ENCODE data around the gene SHCBP1L. TPM values are rescaled to one million over a fixed set of nuclear protein-coding genes. Genes with fewer than 3 reads are reported as not detected.

The SHCBP1L gene
- total RNA-seq, 4 donors from 2014 or later = 0.11 TPM; not detected in 3

DNA sequence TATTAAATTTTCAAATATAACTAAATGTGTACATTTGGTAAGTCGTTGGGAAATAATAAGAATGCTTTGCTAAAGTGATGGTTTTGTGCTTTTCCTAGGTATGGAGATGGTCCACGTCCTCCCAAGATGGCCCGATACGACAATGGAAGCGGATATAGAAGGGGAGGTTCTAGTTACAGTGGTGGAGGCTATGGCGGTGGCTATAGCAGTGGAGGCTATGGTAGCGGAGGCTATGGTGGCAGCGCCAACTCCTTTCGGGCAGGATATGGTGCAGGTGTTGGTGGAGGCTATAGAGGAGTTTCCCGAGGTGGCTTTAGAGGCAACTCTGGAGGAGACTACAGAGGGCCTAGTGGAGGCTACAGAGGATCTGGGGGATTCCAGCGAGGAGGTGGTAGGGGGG, 66.0 kb downstream of the SHCBP1L start:
- WGBS = 98% methylated on average over 11 of the region's 11 CpGs
- H3K36me3 ChIP-seq = peaks cover 55 to 76% (median 70%) of the 10 kb centered on the region in 4 donors
- intact Hi-C loops (cut with DNase I) = no loop called here
- H3K4me1 ChIP-seq = peaks cover 0 to 20% (median 12%) of the 10 kb centered on the region in 4 donors
- no peaks in the 10 kb centered on the region for H3K27me3 ChIP-seq
- H3K27ac ChIP-seq (replicated peaks in 1 of 4) = no peak overlapping the region
- no peak for DNase-seq (ENCODE audit: extremely low spot score)
- H3K4me3 ChIP-seq = no peak overlapping the region
- H3K9me3 ChIP-seq = no peaks in the 10 kb centered on the region
- TF ChIP-seq, protein P1, sequence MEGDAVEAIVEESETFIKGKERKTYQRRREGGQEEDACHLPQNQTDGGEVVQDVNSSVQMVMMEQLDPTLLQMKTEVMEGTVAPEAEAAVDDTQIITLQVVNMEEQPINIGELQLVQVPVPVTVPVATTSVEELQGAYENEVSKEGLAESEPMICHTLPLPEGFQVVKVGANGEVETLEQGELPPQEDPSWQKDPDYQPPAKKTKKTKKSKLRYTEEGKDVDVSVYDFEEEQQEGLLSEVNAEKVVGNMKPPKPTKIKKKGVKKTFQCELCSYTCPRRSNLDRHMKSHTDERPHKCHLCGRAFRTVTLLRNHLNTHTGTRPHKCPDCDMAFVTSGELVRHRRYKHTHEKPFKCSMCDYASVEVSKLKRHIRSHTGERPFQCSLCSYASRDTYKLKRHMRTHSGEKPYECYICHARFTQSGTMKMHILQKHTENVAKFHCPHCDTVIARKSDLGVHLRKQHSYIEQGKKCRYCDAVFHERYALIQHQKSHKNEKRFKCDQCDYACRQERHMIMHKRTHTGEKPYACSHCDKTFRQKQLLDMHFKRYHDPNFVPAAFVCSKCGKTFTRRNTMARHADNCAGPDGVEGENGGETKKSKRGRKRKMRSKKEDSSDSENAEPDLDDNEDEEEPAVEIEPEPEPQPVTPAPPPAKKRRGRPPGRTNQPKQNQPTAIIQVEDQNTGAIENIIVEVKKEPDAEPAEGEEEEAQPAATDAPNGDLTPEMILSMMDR (IDR thresholded peaks at IDR 0.05) = no peak
- TF ChIP-seq POLR2A (IDR thresholded peaks at IDR 0.05; ENCODE audit: low read depth) (no peak), POLR2AphosphoS5 (IDR thresholded peaks at IDR 0.05) (no peak), EP300 (IDR thresholded peaks at IDR 0.05) (no peak)

DNA sequence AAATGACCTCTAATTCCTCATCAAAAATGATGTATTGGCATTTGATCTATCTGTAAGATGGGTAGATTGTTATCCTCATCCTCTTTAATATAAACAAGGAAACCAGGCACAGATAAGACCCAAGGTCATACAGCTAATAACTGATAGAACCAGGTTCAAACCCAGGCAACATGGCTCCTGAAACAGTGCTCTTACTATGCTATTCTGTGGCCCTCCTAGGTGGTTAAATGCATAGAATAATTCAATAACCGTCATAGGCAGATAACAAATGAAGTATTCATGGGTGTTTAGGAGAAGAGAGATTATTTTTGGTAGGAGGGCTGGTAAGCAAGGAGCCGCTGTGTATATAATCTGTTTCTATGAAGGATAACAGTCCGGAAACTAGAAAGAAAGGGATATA, 67.4 kb downstream of the SHCBP1L start:
- TF ChIP-seq, protein P1 (IDR thresholded peaks at IDR 0.05) = no peak
- TF ChIP-seq POLR2AphosphoS5 (IDR thresholded peaks at IDR 0.05) (no peak), EP300 (IDR thresholded peaks at IDR 0.05) (no peak), POLR2A (IDR thresholded peaks at IDR 0.05; ENCODE audit: low read depth) (no peak)
- Histone ChIP-seq H3K27ac (replicated peaks in 1 of 4) (no peak overlapping the region), H3K9me3 (no peaks in the 10 kb centered on the region), H3K4me1 (peaks cover 0 to 20% (median 12%) of the 10 kb centered on the region in 4 donors), H3K27me3 (no peaks in the 10 kb centered on the region), H3K4me3 (no peak overlapping the region), H3K36me3 (peaks cover 69 to 89% (median 84%) of the 10 kb centered on the region in 4 donors)
- DNase-seq (ENCODE audit: extremely low spot score) = no peak
- intact Hi-C loops (cut with DNase I) = no loop called here
- 96% methylated on average over 3 of the region's 3 CpGs for WGBS

DNA sequence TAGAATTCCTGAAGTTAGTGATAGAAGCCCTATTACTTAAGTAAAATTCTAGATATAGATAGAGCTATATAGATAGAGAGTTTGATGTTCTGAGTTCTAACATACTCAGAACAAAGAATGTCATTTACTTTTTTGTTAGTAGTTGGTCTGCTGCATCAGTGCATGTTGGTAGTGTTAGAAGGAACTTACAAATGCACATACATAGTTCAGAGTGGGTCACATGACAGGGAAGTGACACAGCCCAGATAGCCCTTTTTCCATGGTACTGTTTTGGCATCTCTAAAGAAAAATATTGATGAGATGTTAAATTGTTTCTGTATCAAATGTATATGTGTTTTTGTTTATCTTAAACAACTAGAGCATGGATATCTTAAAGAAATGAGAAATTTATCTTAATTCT, 68.1 kb downstream of the SHCBP1L start:
- DNase-seq (ENCODE audit: extremely low spot score) = no peak
- Histone ChIP-seq H3K27me3 (no peaks in the 10 kb centered on the region), H3K27ac (replicated peaks in 1 of 4) (no peak overlapping the region), H3K4me1 (peaks cover 0 to 19% (median 12%) of the 10 kb centered on the region in 4 donors), H3K4me3 (no peak overlapping the region), H3K9me3 (no peaks in the 10 kb centered on the region), H3K36me3 (peaks cover 76 to 97% (median 91%) of the 10 kb centered on the region in 4 donors)
- intact Hi-C loops (cut with DNase I) = no loop called here
- TF ChIP-seq, protein P1 (IDR thresholded peaks at IDR 0.05) = no peak
- TF ChIP-seq POLR2AphosphoS5 (IDR thresholded peaks at IDR 0.05) (no peak), POLR2A (IDR thresholded peaks at IDR 0.05; ENCODE audit: low read depth) (no peak), EP300 (IDR thresholded peaks at IDR 0.05) (no peak)

DNA sequence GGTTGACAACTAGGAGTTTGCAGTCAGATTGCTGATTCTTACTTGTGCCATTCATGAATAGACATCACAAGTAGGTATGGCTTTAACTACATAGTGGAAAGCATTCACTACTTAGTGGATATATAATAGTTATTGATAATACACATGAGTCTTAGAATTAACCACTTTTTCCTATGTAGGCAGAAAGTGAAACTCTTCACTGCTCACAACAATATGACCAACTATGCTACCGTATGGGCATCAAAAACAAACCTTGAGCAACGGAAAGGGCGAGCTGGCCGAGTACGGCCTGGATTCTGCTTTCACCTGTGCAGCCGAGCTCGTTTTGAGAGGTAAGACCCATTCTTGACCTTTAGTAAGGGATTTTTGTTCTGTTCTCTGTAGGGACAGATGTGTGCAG, 75.1 kb downstream of the SHCBP1L start:
- DNase-seq (ENCODE audit: extremely low spot score) = no peak
- intact Hi-C loops (cut with DNase I) = no loop called here
- Histone ChIP-seq H3K27ac (replicated peaks in 1 of 4) (no peak overlapping the region), H3K27me3 (no peaks in the 10 kb centered on the region), H3K36me3 (peaks cover 94 to 100% (median 98%) of the 10 kb centered on the region in 4 donors), H3K9me3 (no peaks in the 10 kb centered on the region), H3K4me3 (no peak overlapping the region), H3K4me1 (no peaks in the 10 kb centered on the region)
- TF ChIP-seq EP300 (IDR thresholded peaks at IDR 0.05) (no peak), POLR2AphosphoS5 (IDR thresholded peaks at IDR 0.05) (no peak)
- 93% methylated on average over 7 of the region's 7 CpGs for WGBS

DNA sequence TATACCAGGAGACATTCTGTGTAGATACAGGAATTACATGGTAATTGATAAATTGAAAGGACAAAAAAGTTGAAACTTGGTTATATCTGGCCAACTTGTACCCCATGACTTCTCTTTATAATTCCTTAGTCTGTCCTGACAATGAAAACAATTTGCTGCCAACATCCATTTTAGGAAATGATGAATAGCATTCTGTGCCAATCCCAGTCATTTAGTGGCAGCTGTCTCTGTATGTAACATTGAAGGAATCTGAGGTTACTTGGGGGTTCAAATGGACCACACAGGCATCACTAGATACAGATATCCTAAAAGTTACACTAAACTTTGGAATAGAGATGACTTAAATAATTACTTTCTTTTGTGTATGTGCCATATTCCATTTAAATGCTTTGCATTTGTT, 75.6 kb downstream of the SHCBP1L start:
- intact Hi-C loops (cut with DNase I) = no loop called here
- TF ChIP-seq, protein P1 (IDR thresholded peaks at IDR 0.05) = no peak
- TF ChIP-seq POLR2A (IDR thresholded peaks at IDR 0.05; ENCODE audit: low read depth) = no peak
- no peak for TF ChIP-seq EP300 (IDR thresholded peaks at IDR 0.05)
- TF ChIP-seq POLR2AphosphoS5 (IDR thresholded peaks at IDR 0.05) = no peak
- DNase-seq (ENCODE audit: extremely low spot score) = no peak
- Histone ChIP-seq H3K36me3 (peaks cover 95 to 100% (median 98%) of the 10 kb centered on the region in 4 donors), H3K4me3 (no peak overlapping the region), H3K27me3 (no peaks in the 10 kb centered on the region), H3K9me3 (no peaks in the 10 kb centered on the region), H3K4me1 (no peaks in the 10 kb centered on the region), H3K27ac (replicated peaks in 1 of 4) (no peak overlapping the region)
